ENCODE measurements around the gene THOC1. TPM values are rescaled to one million over a fixed set of nuclear protein-coding genes. Genes with fewer than 3 reads are reported as not detected.

THOC1 gene
- total RNA-seq (10 to 100 TPM; 25.6 to 46.0 (median 38.0) TPM), polyA plus RNA-seq (10 to 100 TPM; 19.3 to 28.7 TPM)
- long read RNA-seq, donor 1, transcript THOC1-201 (21 exons, 2,087 nt) = major isoform, 15 of 39 reads
- long read RNA-seq, donor 1, partial matches to known transcripts = 7 of 39 reads
- long read RNA-seq, donor 1, other reads (novel, unspliced or antisense) = 12 of 39 reads
- long read RNA-seq, donor 2, partial matches to known transcripts = 0 of 6 reads
- long read RNA-seq, donor 2, other reads (novel, unspliced or antisense) = 0 of 6 reads
- long read RNA-seq, donor 3, transcript THOC1-201 (21 exons, 2,087 nt) = major isoform, 11 of 22 reads
- long read RNA-seq, donor 3, partial matches to known transcripts = 0 of 22 reads
- long read RNA-seq, donor 3, other reads (novel, unspliced or antisense) = 7 of 22 reads

- peak within 1 kb of the TSS; percentile 73 to 83 for H3K27ac ChIP-seq
- H3K4me3 ChIP-seq = peak within 1 kb of the TSS; percentile 70
- WGBS, 3 donors = 0 to 1% (median 0%) methylated on average over 39 to 69 of the region's 69 CpGs
- intact Hi-C loops (cut with DNase I) = no loop called here
- H3K36me3 ChIP-seq = no peaks in the 10 kb centered on the region
- H3K9me3 ChIP-seq = no peaks in the 10 kb centered on the region
- no peaks in the 10 kb centered on the region for H3K27me3 ChIP-seq
- DNase-seq = peak; percentile 91 to 95 (median 92)
- H3K4me1 ChIP-seq (ENCODE audit: insufficient read depth) = peaks cover 9% of the 10 kb centered on the region
- TF ChIP-seq, protein P1, sequence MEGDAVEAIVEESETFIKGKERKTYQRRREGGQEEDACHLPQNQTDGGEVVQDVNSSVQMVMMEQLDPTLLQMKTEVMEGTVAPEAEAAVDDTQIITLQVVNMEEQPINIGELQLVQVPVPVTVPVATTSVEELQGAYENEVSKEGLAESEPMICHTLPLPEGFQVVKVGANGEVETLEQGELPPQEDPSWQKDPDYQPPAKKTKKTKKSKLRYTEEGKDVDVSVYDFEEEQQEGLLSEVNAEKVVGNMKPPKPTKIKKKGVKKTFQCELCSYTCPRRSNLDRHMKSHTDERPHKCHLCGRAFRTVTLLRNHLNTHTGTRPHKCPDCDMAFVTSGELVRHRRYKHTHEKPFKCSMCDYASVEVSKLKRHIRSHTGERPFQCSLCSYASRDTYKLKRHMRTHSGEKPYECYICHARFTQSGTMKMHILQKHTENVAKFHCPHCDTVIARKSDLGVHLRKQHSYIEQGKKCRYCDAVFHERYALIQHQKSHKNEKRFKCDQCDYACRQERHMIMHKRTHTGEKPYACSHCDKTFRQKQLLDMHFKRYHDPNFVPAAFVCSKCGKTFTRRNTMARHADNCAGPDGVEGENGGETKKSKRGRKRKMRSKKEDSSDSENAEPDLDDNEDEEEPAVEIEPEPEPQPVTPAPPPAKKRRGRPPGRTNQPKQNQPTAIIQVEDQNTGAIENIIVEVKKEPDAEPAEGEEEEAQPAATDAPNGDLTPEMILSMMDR (IDR thresholded peaks at IDR 0.05) = peak in 2 of 3 donors; percentile 15 to 25
- TF ChIP-seq POLR2A (IDR thresholded peaks at IDR 0.05) (peak; percentile 76), EP300 (IDR thresholded peaks at IDR 0.05) (no peak)
Measured at GRCh38 chr18:267688-268552, at the start of gene THOC1. Gene THOC1 (minus strand): TSS chr18:268047. CDS start chr18:268019, 28 bp downstream.

DNA sequence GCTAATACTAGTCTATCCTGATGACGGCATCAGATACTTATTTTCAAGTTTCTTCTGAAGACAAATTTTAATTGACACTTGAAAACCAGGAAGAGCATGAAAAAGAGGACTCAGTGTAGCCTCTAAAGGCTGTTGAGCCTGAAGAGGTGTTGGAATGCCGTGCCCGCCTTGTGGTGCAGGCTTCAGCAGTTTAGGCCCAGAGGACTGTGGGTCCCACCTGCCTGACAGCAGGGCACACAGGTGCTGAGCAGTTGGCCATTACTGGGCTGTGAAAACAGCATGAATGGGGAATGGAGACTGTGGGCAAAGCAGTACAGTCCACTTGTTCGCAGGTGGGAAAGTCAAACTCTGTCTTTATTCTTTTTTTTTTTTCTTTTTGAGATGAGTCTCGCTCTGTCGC, 49.8 kb upstream of the THOC1 start:
- intact Hi-C loops (cut with DNase I) = no loop called here
- H3K27me3 ChIP-seq = no peaks in the 10 kb centered on the region
- TF ChIP-seq POLR2A (IDR thresholded peaks at IDR 0.05) = no peak
- no peak for TF ChIP-seq EP300 (IDR thresholded peaks at IDR 0.05)
- TF ChIP-seq, protein P1 (IDR thresholded peaks at IDR 0.05) = no peak
- H3K36me3 ChIP-seq = no peaks in the 10 kb centered on the region
- WGBS, 3 donors = 97 to 98% (median 97%) methylated on average over 6 of the region's 6 CpGs
- H3K4me1 ChIP-seq (ENCODE audit: insufficient read depth) = no peaks in the 10 kb centered on the region
- no peak for DNase-seq
- no peak overlapping the region for H3K4me3 ChIP-seq
- H3K27ac ChIP-seq = no peak overlapping the region
- no peaks in the 10 kb centered on the region for H3K9me3 ChIP-seq

GRCh38 chr18:316393-316792, 48.5 kb upstream of the THOC1 start:
- Histone ChIP-seq H3K9me3 (no peaks in the 10 kb centered on the region), H3K4me1 (ENCODE audit: insufficient read depth) (no peaks in the 10 kb centered on the region), H3K27ac (no peak overlapping the region), H3K4me3 (no peak overlapping the region), H3K27me3 (no peaks in the 10 kb centered on the region), H3K36me3 (no peaks in the 10 kb centered on the region)
- TF ChIP-seq EP300 (IDR thresholded peaks at IDR 0.05) = no peak
- TF ChIP-seq POLR2A (IDR thresholded peaks at IDR 0.05) = no peak
- TF ChIP-seq, protein P1 (IDR thresholded peaks at IDR 0.05) = no peak
- DNase-seq = no peak
- WGBS, 3 donors = 74 to 86% (median 74%) methylated on average over 8 of the region's 8 CpGs
- intact Hi-C loops (cut with DNase I) = no loop called here

- Histone ChIP-seq H3K27me3 (no peaks in the 10 kb centered on the region), H3K4me3 (no peak overlapping the region), H3K9me3 (no peaks in the 10 kb centered on the region), H3K27ac (no peak overlapping the region), H3K36me3 (no peaks in the 10 kb centered on the region), H3K4me1 (ENCODE audit: insufficient read depth) (no peaks in the 10 kb centered on the region)
- intact Hi-C loops (cut with DNase I) = no loop called here
- no peak for DNase-seq
- TF ChIP-seq EP300 (IDR thresholded peaks at IDR 0.05) (no peak), POLR2A (IDR thresholded peaks at IDR 0.05) (no peak)
- TF ChIP-seq, protein P1 (IDR thresholded peaks at IDR 0.05) = no peak
Measured at GRCh38 chr18:313931-314330, 46.1 kb upstream of the THOC1 start.
